Effector CD8-positive, alpha-beta T cell (primary cell): ENCODE measurements around the gene RNASE12.
"Not testable (repeated sequence)": the region's sequence is repeated elsewhere in the genome, so short reads cannot be mapped to it uniquely, and the experiment has no call there.

Experiments
- DNase-seq: peaks from one replicate; lab custom pipeline; 2025; lab: John Stamatoyannopoulos, UW

The RNASE12 gene

GRCh38 chr14:20583142-20583541, 8.0 kb downstream of the RNASE12 start:
- DNase-seq = no peak

- no peak for DNase-seq
Measured at GRCh38 chr14:20580242-20580641, 10.9 kb downstream of the RNASE12 start.

GRCh38 chr14:20578784-20579502, 12.2 kb downstream of the RNASE12 start:
- DNase-seq = no peak

- no peak for DNase-seq
Measured at GRCh38 chr14:20578325-20578724, 12.9 kb downstream of the RNASE12 start.

- DNase-seq = not testable (repeated sequence)
Measured at GRCh38 chr14:20572382-20572990, 18.7 kb downstream of the RNASE12 start.

- not testable (repeated sequence) for DNase-seq
Measured at GRCh38 chr14:20570720-20571119, 20.5 kb downstream of the RNASE12 start.

- not testable (repeated sequence) for DNase-seq
Measured at GRCh38 chr14:20569865-20570264, 21.3 kb downstream of the RNASE12 start.

GRCh38 chr14:20569066-20569465, 22.1 kb downstream of the RNASE12 start:
- no peak for DNase-seq

GRCh38 chr14:20568393-20568792, 22.8 kb downstream of the RNASE12 start:
- no peak for DNase-seq

GRCh38 chr14:20567199-20567598, 24.0 kb downstream of the RNASE12 start:
- DNase-seq = not testable (repeated sequence)

GRCh38 chr14:20564501-20564997, 26.6 kb downstream of the RNASE12 start:
- no peak for DNase-seq

GRCh38 chr14:20563971-20564370, 27.2 kb downstream of the RNASE12 start:
- no peak for DNase-seq

GRCh38 chr14:20560961-20561360, 30.2 kb downstream of the RNASE12 start, which contains the start of gene RNASE9:
Gene RNASE9 (minus strand): TSS chr14:20561047.
- DNase-seq = no peak

- no peak for DNase-seq
Measured at GRCh38 chr14:20559461-20559904, 31.7 kb downstream of the RNASE12 start.

GRCh38 chr14:20557212-20557542, 34.0 kb downstream of the RNASE12 start:
- DNase-seq = no peak

- DNase-seq = no peak
Measured at GRCh38 chr14:20556500-20557211, 34.5 kb downstream of the RNASE12 start.

- no peak for DNase-seq
Measured at GRCh38 chr14:20555845-20556244, 35.3 kb downstream of the RNASE12 start.

GRCh38 chr14:20553024-20553423, 38.2 kb downstream of the RNASE12 start:
- DNase-seq = no peak

- no peak for DNase-seq
Measured at GRCh38 chr14:20551606-20552005, 39.6 kb downstream of the RNASE12 start.

GRCh38 chr14:20550926-20551325, 40.2 kb downstream of the RNASE12 start:
- no peak for DNase-seq

GRCh38 chr14:20548414-20549158, 42.6 kb downstream of the RNASE12 start:
- DNase-seq = no peak

GRCh38 chr14:20546877-20547276, 44.3 kb downstream of the RNASE12 start:
- no peak for DNase-seq
